Measurements from ENCODE around the gene FMO1.

Gene FMO1

DNA sequence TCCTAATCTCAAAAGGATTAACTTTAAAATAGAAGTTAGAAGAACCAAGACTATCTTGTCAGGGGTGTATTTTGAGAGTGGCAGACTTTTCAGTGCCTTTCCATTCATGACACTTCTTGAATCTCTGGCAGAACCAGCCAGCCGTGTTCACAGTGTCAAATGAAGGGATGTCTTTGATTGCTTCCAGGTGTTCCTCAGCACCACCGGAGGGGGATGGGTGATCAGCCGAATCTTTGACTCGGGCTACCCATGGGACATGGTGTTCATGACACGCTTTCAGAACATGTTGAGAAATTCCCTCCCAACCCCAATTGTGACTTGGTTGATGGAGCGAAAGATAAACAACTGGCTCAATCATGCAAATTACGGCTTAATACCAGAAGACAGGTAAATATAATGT lies 32.3 kb downstream of the FMO1 start:
- TF ChIP-seq FOXP2 (optimal IDR thresholded peaks at IDR 0.05; ENCODE audit: borderline replicate concordance, extremely low read depth, extremely low read length, insufficient read depth) (no peak), POLR2AphosphoS5 (IDR thresholded peaks at IDR 0.05; ENCODE audit: low read depth, low read length) (no peak), SIN3A (IDR thresholded peaks at IDR 0.05; ENCODE audit: borderline replicate concordance, insufficient read depth, low read length) (no peak), TAF1 (IDR thresholded peaks at IDR 0.05; ENCODE audit: borderline replicate concordance, insufficient read depth, low read length) (no peak)
- TF ChIP-seq, protein P1, sequence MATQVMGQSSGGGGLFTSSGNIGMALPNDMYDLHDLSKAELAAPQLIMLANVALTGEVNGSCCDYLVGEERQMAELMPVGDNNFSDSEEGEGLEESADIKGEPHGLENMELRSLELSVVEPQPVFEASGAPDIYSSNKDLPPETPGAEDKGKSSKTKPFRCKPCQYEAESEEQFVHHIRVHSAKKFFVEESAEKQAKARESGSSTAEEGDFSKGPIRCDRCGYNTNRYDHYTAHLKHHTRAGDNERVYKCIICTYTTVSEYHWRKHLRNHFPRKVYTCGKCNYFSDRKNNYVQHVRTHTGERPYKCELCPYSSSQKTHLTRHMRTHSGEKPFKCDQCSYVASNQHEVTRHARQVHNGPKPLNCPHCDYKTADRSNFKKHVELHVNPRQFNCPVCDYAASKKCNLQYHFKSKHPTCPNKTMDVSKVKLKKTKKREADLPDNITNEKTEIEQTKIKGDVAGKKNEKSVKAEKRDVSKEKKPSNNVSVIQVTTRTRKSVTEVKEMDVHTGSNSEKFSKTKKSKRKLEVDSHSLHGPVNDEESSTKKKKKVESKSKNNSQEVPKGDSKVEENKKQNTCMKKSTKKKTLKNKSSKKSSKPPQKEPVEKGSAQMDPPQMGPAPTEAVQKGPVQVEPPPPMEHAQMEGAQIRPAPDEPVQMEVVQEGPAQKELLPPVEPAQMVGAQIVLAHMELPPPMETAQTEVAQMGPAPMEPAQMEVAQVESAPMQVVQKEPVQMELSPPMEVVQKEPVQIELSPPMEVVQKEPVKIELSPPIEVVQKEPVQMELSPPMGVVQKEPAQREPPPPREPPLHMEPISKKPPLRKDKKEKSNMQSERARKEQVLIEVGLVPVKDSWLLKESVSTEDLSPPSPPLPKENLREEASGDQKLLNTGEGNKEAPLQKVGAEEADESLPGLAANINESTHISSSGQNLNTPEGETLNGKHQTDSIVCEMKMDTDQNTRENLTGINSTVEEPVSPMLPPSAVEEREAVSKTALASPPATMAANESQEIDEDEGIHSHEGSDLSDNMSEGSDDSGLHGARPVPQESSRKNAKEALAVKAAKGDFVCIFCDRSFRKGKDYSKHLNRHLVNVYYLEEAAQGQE (IDR thresholded peaks at IDR 0.05; ENCODE audit: insufficient read depth in 1 of 2, low read depth in 2 of 2, low read length in 2 of 2), result no peak

DNA sequence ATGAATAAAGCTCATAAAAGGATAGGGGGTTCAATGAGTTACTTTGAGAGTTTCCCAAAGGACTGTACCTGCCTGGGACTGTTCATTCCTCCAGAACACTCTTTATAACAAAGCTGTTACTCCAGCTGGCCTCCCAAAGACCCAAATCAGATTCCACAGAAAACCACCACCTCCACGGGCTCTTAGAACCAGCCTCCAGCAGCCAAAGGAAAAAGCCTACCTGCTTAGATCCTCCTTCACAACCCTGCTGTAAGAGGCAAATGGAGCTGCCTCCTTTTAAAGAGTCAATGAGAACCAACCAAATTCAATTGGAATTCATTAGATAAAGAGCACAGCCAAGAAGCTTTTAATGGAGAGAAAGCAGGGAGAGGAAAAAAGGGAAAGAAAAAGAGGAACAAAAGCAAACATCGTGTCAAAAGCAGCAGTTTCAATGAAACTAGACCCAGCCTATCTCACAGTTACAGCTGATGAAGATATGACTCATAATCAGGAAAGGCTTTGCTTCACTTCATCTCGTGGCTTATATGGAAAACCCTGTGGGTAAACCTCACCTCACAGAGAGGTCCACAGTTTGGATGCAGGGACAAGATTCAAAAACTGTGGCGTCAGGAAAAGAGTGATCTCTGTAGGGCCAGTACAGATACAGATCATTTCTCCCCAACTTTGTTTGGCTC lies 37.9 kb downstream of the FMO1 start:
- TF ChIP-seq FOXP2 (optimal IDR thresholded peaks at IDR 0.05; ENCODE audit: borderline replicate concordance, extremely low read depth, extremely low read length, insufficient read depth), result no peak
- no peak for TF ChIP-seq SIN3A (IDR thresholded peaks at IDR 0.05; ENCODE audit: borderline replicate concordance, insufficient read depth, low read length)
- TF ChIP-seq, protein P1 (IDR thresholded peaks at IDR 0.05; ENCODE audit: insufficient read depth in 1 of 2, low read depth in 2 of 2, low read length in 2 of 2), result no peak
- TF ChIP-seq TAF1 (IDR thresholded peaks at IDR 0.05; ENCODE audit: borderline replicate concordance, insufficient read depth, low read length), result no peak
- TF ChIP-seq POLR2AphosphoS5 (IDR thresholded peaks at IDR 0.05; ENCODE audit: low read depth, low read length), result no peak

DNA sequence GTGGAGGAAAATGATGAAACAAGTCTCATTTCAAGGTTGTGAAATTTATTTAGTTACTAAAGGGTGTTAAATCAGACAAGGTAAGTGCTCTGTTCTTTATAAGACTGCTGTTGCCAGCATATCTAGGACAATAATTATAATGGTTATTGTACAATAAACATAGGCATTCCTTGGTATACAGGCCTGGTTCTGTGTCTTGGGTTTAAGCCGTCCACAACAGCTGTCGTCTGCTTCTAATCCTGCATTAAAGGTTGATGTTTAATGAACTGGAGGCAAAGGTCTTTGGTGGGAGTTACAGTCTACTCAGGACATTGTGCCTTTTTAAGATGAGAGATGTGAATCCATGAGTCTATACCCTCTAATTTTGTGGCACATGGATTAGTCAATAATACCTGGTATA lies 42.3 kb downstream of the FMO1 start:
- TF ChIP-seq TAF1 (IDR thresholded peaks at IDR 0.05; ENCODE audit: borderline replicate concordance, insufficient read depth, low read length), result no peak
- TF ChIP-seq, protein P1 (IDR thresholded peaks at IDR 0.05; ENCODE audit: insufficient read depth in 1 of 2, low read depth in 2 of 2, low read length in 2 of 2), result no peak

DNA sequence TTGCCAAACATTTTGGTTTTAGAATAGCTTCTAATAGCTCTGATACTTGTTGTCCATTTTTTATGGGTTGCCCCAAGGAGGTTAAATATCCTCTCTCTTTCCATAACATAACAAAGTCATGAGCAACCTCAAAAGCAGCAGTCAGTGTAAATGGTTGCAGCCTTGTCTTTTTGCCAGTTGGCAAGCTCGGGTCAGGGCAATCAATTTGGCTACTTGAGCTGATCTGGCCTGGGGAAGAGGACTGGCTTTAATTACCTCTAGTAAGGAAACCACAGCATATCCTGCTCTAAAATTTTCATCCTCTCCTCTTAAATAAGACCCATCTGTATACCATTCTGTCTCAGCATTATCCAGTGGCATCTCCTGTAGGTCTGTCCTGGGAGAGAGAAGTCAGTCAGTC lies 44.5 kb downstream of the FMO1 start:
- TF ChIP-seq, protein P1 (IDR thresholded peaks at IDR 0.05; ENCODE audit: insufficient read depth in 1 of 2, low read depth in 2 of 2, low read length in 2 of 2), result no peak
- no peak for TF ChIP-seq SIN3A (IDR thresholded peaks at IDR 0.05; ENCODE audit: borderline replicate concordance, insufficient read depth, low read length)
- TF ChIP-seq TAF1 (IDR thresholded peaks at IDR 0.05; ENCODE audit: borderline replicate concordance, insufficient read depth, low read length), result no peak
- TF ChIP-seq POLR2AphosphoS5 (IDR thresholded peaks at IDR 0.05; ENCODE audit: low read depth, low read length), result no peak
- TF ChIP-seq FOXP2 (optimal IDR thresholded peaks at IDR 0.05; ENCODE audit: borderline replicate concordance, extremely low read depth, extremely low read length, insufficient read depth), result no peak

DNA sequence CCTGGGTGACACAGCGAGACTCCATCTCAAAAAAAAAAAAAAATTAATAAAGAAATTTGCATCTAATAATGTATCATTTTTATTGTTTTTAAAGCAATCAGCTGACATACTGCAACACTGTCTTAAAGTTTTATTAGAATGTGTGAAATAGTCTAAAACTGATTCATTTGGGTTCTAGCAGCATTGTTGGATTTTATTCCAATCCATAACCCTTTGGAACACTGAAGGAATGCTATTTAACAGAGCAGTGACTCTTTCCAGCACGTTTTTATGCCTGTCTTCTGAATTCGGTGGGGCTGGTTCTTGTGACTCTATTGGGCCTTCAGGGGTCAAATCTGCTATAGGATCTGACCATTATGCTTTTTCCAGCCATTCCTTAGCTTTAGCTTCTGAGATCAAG lies 47.5 kb downstream of the FMO1 start:
- TF ChIP-seq FOXP2 (optimal IDR thresholded peaks at IDR 0.05; ENCODE audit: borderline replicate concordance, extremely low read depth, extremely low read length, insufficient read depth), result no peak
- no peak for TF ChIP-seq POLR2AphosphoS5 (IDR thresholded peaks at IDR 0.05; ENCODE audit: low read depth, low read length)
- TF ChIP-seq TAF1 (IDR thresholded peaks at IDR 0.05; ENCODE audit: borderline replicate concordance, insufficient read depth, low read length), result no peak
- no peak for TF ChIP-seq SIN3A (IDR thresholded peaks at IDR 0.05; ENCODE audit: borderline replicate concordance, insufficient read depth, low read length)
- TF ChIP-seq, protein P1 (IDR thresholded peaks at IDR 0.05; ENCODE audit: insufficient read depth in 1 of 2, low read depth in 2 of 2, low read length in 2 of 2), result no peak

All from PFSK-1 (cell line).